B cell (primary cell): ENCODE results near the gene ZNF786. TPM values are rescaled to one million over a fixed set of nuclear protein-coding genes. Genes with fewer than 3 reads are reported as not detected.

Experiments used
- ATAC-seq: fragments of 200-7000 bp; cut with Tn5 transposase; one replicate; pipeline ENCODE4 v1.10.0; 2021; ENCODE audit warnings: low read depth, mild to moderate bottlenecking, moderate number of reproducible peaks, moderate library complexity
- CTCF ChIA-PET: fragments of 350-600 bp; sonication (Branson Sonifier 250); formaldehyde crosslinking; loops from one replicate; lab custom pipeline; 2021; ENCODE audit warnings: antibody characterized with exemption, inconsistent platforms; lab: Charles Lee
- POLR2A ChIA-PET: fragments of 350-600 bp; sonication (Branson Sonifier 250); formaldehyde crosslinking; loops from one replicate; lab custom pipeline; 2021; ENCODE audit warnings: antibody characterized with exemption; lab: Charles Lee
- DNase-seq: peaks from one replicate; pipeline ENCODE4 v3.0.0; 2013
- H2AFZ ChIP-seq: 2 replicates; pipeline ENCODE4 v1.6.1; 2012; ENCODE audit warnings: mild to moderate bottlenecking, low read depth, low read length; ENCODE audit not compliant: insufficient read depth, poor library complexity, severe bottlenecking
- H3K27ac ChIP-seq, 2 donors: 1 replicate in 1 of 2; 2 replicates in 1 of 2; pipeline ENCODE4 v1.5.1; 2012 to 2013; ENCODE audit warnings: low read length in 2 of 2, mild to moderate bottlenecking in 2 of 2, moderate library complexity in 1 of 2
- H3K27me3 ChIP-seq, 4 experiments: fragments of 200-600 bp in 1 of 4; sonication (generic) in 1 of 4; replicated peaks in 1 of 4; 1 replicate in 2 of 4; 2 replicates in 2 of 4; pipeline versions ENCODE4 v1.6.1 to v1.7.0; 2013 to 2016; ENCODE audit warnings: low read length in 3 of 4, mild to moderate bottlenecking in 2 of 4, mixed read lengths in 1 of 4, moderate library complexity in 1 of 4; ENCODE audit not compliant: insufficient read depth in 4 of 4, control insufficient read depth in 3 of 4; ENCODE audit errors: control extremely low read depth in 1 of 4
- H3K36me3 ChIP-seq, 2 experiments: replicated peaks in 1 of 2; 1 replicate in 1 of 2; 2 replicates in 1 of 2; pipeline versions ENCODE4 v1.6.1 to v1.7.1; 2013; ENCODE audit warnings: low read length in 1 of 2; ENCODE audit not compliant: insufficient read depth in 2 of 2, control insufficient read depth in 1 of 2; ENCODE audit errors: control extremely low read depth in 1 of 2, extremely low read depth in 1 of 2
- H3K4me1 ChIP-seq, 2 donors: fragments of 200-600 bp in 1 of 2; sonication (generic) in 1 of 2; 1 replicate in 1 of 2; 2 replicates in 1 of 2; pipeline versions ENCODE4 v1.5.1 to v1.6.1; 2013 to 2017; ENCODE audit warnings: low read length in 2 of 2; ENCODE audit not compliant: control insufficient read depth in 2 of 2, insufficient read depth in 2 of 2
- H3K4me2 ChIP-seq: replicated peaks from 2 replicates; pipeline ENCODE3; 2012; ENCODE audit warnings: mild to moderate bottlenecking, low read depth, low read length; ENCODE audit not compliant: poor library complexity, severe bottlenecking
- H3K4me3 ChIP-seq, 5 experiments: fragments of 200-600 bp in 1 of 5; sonication (generic) in 1 of 5; 1 replicate in 3 of 5; 2 replicates in 2 of 5; pipeline versions ENCODE4 v1.5.1 to v1.7.0; 2011 to 2016; ENCODE audit warnings: low read length in 4 of 5, mild to moderate bottlenecking in 4 of 5, low read depth in 2 of 5, control low read depth in 1 of 5, moderate library complexity in 1 of 5; ENCODE audit not compliant: insufficient read depth in 1 of 5; ENCODE audit errors: control extremely low read depth in 1 of 5, extremely low read depth in 1 of 5
- H3K79me2 ChIP-seq: fragments of 200-600 bp; sonication (generic); one replicate; pipeline ENCODE4 v1.6.0; 2016; ENCODE audit warnings: low read length; ENCODE audit not compliant: control insufficient read depth, insufficient read depth
- H3K9ac ChIP-seq: fragments of 200-600 bp; sonication (generic); 2 replicates; pipeline ENCODE4 v1.6.1; 2017; ENCODE audit warnings: mild to moderate bottlenecking, low read length, moderate library complexity
- H3K9me3 ChIP-seq, 3 donors: one replicate each; pipeline versions ENCODE4 v1.6.1 to v1.7.1; 2013; ENCODE audit warnings: low read length in 2 of 3; ENCODE audit not compliant: control insufficient read depth in 2 of 3, insufficient read depth in 1 of 3; ENCODE audit errors: control extremely low read depth in 1 of 3
- H4K20me1 ChIP-seq: 2 replicates; pipeline ENCODE4 v1.6.0; 2012; ENCODE audit warnings: mild to moderate bottlenecking, low read length; ENCODE audit not compliant: insufficient read depth, control insufficient read depth, poor library complexity, severe bottlenecking
- H3K27ac Mint-ChIP-seq: one replicate; pipeline ENCODE4 v1.8.0; 2021; ENCODE audit warnings: mixed read lengths
- H3K27me3 Mint-ChIP-seq: one replicate; pipeline ENCODE4 v1.8.0; 2021; ENCODE audit warnings: mixed read lengths
- H3K4me1 Mint-ChIP-seq: one replicate; pipeline ENCODE4 v1.8.0; 2021; ENCODE audit warnings: mixed read lengths
- H3K4me3 Mint-ChIP-seq: one replicate; pipeline ENCODE4 v1.8.0; 2021; ENCODE audit warnings: mixed read lengths
- H3K9me3 Mint-ChIP-seq: one replicate; pipeline ENCODE4 v1.8.0; 2022; ENCODE audit warnings: mixed read lengths; ENCODE audit not compliant: insufficient read depth
- EZH2 ChIP-seq: IDR thresholded peaks from 2 replicates; pipeline ENCODE4 v1.6.1; 2012; ENCODE audit warnings: borderline replicate concordance, low read depth, mild to moderate bottlenecking, moderate library complexity, low read length; ENCODE audit not compliant: insufficient read depth, poor library complexity, severe bottlenecking
- WGBS: methylation state at CpG from one replicate; pipeline ENCODE4 v1.1.5; 2013; ENCODE audit warnings: missing lambda C conversion rate; ENCODE audit not compliant: insufficient coverage; 5-methylcytosine and 5-hydroxymethylcytosine counted together
- intact Hi-C: fragments of 100-400 bp; cut with micrococcal nuclease; formaldehyde crosslinking; loops from one replicate; pipeline ENCODE4 v1.10.0; 2022
- polyA plus RNA-seq: library from polyadenylated mRNA; depleted of rRNA; stranded (reverse); fragments of >200 nt; gene quantifications from 2 replicates; pipeline ENCODE4 v1.2.3, GENCODE V29; 2012
- total RNA-seq, 2 donors: library from RNA; stranded (reverse); fragments of 120-200 nt in 1 of 2; gene quantifications; 1 replicate in 1 of 2; 2 replicates in 1 of 2; pipeline versions ENCODE4 v1.2.3 to v1.2.4, GENCODE V29; 2013 to 2022
- TF ChIP-seq, protein P1 (sequence below): fragments of 200-600 bp; IDR thresholded peaks from one replicate; pipeline ENCODE4 v1.8.0; 2022; ENCODE audit warnings: antibody characterized with exemption, mild to moderate bottlenecking

ZNF786 gene
- total and polyA plus RNA-seq, 2 donors (not counting 1 experiment from before 2014, with no cell fraction given): 6.4 to 14.7 TPM

DNA sequence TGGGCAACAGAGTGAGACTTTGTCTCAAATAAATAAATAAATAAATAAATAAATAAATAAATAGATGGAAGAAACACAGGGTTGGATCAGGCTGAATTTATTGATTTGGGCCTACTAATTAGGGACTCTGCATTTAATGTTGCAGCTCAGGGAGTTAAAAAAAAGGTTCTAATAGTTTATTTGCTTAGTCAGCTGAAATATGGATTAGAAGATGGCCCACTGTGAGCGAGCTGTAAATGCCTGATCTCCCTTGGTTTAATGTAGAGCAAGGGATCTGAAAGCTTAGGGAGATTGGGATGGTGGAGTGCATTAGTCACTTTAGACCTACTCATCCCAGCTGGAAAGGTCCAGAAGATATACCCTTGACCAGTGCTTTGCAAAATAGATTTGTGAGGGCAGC lies 37.1 kb downstream of the ZNF786 start:
- no peaks in the 10 kb centered on the region for H3K9me3 ChIP-seq
- H3K27ac Mint-ChIP-seq: no peak overlapping the region
- no peak overlapping the region for H3K4me3 ChIP-seq
- ATAC-seq (no peak), DNase-seq (no peak)
- no peaks in the 10 kb centered on the region for H3K9me3 Mint-ChIP-seq
- H3K27me3 ChIP-seq: no peaks in the 10 kb centered on the region
- no peaks in the 10 kb centered on the region for H3K79me2 ChIP-seq
- H3K4me2 ChIP-seq: no peak overlapping the region
- WGBS: 86% methylated on average over 1 of the region's 1 CpG
- ChIA-PET POLR2A (interaction anchor here (0.5 kb wide), 1 partner anchor 20 kb away, joined by 3 read pairs; no protein-coding TSS in a partner anchor), CTCF (no interaction called here)
- H4K20me1 ChIP-seq: no peaks in the 10 kb centered on the region
- H3K4me1 Mint-ChIP-seq: no peaks in the 10 kb centered on the region
- no peak overlapping the region for H3K9ac ChIP-seq
- H3K4me3 Mint-ChIP-seq: no peak overlapping the region
- TF ChIP-seq, protein P1, sequence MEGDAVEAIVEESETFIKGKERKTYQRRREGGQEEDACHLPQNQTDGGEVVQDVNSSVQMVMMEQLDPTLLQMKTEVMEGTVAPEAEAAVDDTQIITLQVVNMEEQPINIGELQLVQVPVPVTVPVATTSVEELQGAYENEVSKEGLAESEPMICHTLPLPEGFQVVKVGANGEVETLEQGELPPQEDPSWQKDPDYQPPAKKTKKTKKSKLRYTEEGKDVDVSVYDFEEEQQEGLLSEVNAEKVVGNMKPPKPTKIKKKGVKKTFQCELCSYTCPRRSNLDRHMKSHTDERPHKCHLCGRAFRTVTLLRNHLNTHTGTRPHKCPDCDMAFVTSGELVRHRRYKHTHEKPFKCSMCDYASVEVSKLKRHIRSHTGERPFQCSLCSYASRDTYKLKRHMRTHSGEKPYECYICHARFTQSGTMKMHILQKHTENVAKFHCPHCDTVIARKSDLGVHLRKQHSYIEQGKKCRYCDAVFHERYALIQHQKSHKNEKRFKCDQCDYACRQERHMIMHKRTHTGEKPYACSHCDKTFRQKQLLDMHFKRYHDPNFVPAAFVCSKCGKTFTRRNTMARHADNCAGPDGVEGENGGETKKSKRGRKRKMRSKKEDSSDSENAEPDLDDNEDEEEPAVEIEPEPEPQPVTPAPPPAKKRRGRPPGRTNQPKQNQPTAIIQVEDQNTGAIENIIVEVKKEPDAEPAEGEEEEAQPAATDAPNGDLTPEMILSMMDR: no peak
- no peak for TF ChIP-seq EZH2
- peaks cover 5% of the 10 kb centered on the region for H3K27me3 Mint-ChIP-seq
- no peak overlapping the region for H2AFZ ChIP-seq
- H3K4me1 ChIP-seq: no peaks in the 10 kb centered on the region
- H3K36me3 ChIP-seq: no peaks in the 10 kb centered on the region
- intact Hi-C loops: no loop called here
- no peak overlapping the region for H3K27ac ChIP-seq

DNA sequence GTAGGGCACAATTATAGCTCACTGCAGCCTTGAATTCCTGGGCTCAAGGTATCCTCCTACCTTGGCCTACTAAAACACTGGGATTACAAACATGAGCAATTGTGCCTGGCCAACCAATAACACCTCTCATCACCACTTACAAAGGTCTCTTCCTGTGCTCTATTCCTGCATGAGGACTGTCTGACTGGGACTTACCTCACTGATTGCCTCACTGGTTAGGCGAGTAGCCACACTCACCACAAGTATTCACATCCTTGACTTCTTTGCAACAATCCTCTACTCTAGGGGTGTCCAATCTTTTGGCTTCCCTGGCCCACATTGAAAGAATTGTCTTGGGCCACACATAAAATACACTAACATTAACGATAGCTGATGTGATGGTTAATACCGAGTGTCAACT lies 39.6 kb downstream of the ZNF786 start:
- Histone ChIP-seq H3K36me3 (no peaks in the 10 kb centered on the region), H2AFZ (no peak overlapping the region), H3K9ac (no peak overlapping the region), H3K9me3 (no peaks in the 10 kb centered on the region), H3K4me1 (no peaks in the 10 kb centered on the region), H3K4me2 (no peak overlapping the region), H3K27ac (no peak overlapping the region), H3K4me3 (no peak overlapping the region), H4K20me1 (no peaks in the 10 kb centered on the region), H3K79me2 (no peaks in the 10 kb centered on the region), H3K27me3 (no peaks in the 10 kb centered on the region)
- 95% methylated on average over 2 of the region's 3 CpGs for WGBS
- no peak overlapping the region for H3K4me3 Mint-ChIP-seq
- no peaks in the 10 kb centered on the region for H3K9me3 Mint-ChIP-seq
- ATAC-seq (no peak), DNase-seq (no peak)
- no peaks in the 10 kb centered on the region for H3K4me1 Mint-ChIP-seq
- POLR2A ChIA-PET: no interaction called here
- TF ChIP-seq, protein P1: no peak
- no peak for TF ChIP-seq EZH2
- H3K27ac Mint-ChIP-seq: no peak overlapping the region
- CTCF ChIA-PET: no interaction called here
- intact Hi-C loops: no loop called here
- peaks cover 5% of the 10 kb centered on the region for H3K27me3 Mint-ChIP-seq
